ENCODE results near the gene DAPK2.

DAPK2 gene

DNA sequence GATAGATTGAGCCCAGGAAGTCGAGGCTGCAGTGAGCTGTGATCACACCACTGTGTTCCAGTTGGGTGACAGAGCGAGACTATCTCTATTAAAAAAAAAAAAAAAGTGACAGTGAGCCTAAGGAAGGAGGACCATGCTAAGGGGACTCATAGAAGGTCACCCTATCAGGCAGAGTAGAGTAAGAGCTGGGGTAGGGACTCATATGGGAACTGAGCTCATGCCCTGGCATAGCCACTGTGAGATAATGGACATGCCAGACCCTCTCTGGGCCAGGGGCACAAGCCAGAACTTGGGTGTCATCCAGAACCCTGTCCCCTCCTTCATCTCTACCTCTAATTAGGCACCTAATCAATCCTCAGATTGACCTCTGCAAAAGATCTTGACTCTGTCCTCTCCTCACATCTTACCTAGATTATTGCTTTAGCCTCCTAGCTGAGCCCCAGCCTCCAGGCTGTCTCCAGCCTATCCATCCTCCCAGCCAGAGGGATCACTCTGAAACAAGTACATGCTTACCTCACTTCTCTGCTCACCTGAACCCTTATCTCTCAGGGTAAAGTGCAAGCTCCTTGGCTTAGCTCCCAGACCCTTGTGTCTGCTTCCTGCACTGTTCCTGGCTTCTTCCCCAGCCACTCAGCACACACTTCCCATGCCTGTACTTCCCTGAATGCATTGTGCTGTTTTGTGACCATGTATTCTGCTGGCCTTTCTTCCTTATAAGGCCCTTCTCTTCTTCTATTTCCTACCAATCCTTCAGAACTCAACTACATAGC lies 76.4 kb downstream of the DAPK2 start:
- TF ChIP-seq EZH2phosphoT487 (IDR thresholded peaks at IDR 0.05; ENCODE audit: borderline replicate concordance) = no peak
- TF ChIP-seq, protein P1, sequence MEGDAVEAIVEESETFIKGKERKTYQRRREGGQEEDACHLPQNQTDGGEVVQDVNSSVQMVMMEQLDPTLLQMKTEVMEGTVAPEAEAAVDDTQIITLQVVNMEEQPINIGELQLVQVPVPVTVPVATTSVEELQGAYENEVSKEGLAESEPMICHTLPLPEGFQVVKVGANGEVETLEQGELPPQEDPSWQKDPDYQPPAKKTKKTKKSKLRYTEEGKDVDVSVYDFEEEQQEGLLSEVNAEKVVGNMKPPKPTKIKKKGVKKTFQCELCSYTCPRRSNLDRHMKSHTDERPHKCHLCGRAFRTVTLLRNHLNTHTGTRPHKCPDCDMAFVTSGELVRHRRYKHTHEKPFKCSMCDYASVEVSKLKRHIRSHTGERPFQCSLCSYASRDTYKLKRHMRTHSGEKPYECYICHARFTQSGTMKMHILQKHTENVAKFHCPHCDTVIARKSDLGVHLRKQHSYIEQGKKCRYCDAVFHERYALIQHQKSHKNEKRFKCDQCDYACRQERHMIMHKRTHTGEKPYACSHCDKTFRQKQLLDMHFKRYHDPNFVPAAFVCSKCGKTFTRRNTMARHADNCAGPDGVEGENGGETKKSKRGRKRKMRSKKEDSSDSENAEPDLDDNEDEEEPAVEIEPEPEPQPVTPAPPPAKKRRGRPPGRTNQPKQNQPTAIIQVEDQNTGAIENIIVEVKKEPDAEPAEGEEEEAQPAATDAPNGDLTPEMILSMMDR (conservative IDR thresholded peaks at IDR 0.05; ENCODE audit: low read length) = no peak
- Histone ChIP-seq H4K20me1 (ENCODE audit: insufficient read depth, low read length, poor library complexity, severe bottlenecking) (no peaks in the 10 kb centered on the region), H3K4me1 (ENCODE audit: insufficient read depth, low read length, poor library complexity, severe bottlenecking) (peaks cover 34% of the 10 kb centered on the region), H3K9me3 (ENCODE audit: insufficient read depth, low read depth, low read length) (no peaks in the 10 kb centered on the region), H3K9me2 (replicated peaks; ENCODE audit: low read depth, low read length) (no peaks in the 10 kb centered on the region), H3K79me2 (ENCODE audit: insufficient read depth, low read length) (no peaks in the 10 kb centered on the region), H3F3A (ENCODE audit: low read depth) (no peaks in the 10 kb centered on the region), H3K36me3 (ENCODE audit: insufficient read depth, low read length) (no peaks in the 10 kb centered on the region), H3K9ac (ENCODE audit: low read depth, low read length, poor library complexity, severe bottlenecking) (no peak overlapping the region), H3K4me2 (ENCODE audit: low read depth, low read length, poor library complexity, severe bottlenecking) (peak overlapping the region; percentile 49), H3K4me3 (ENCODE audit: low read length, poor library complexity, severe bottlenecking) (no peak overlapping the region), H3K27me3 (ENCODE audit: insufficient read depth, low read length, poor library complexity, severe bottlenecking) (no peaks in the 10 kb centered on the region), H2AFZ (ENCODE audit: low read length) (peak overlapping the region; percentile 44; the same call in 1 of the 2 replicates)

DNA sequence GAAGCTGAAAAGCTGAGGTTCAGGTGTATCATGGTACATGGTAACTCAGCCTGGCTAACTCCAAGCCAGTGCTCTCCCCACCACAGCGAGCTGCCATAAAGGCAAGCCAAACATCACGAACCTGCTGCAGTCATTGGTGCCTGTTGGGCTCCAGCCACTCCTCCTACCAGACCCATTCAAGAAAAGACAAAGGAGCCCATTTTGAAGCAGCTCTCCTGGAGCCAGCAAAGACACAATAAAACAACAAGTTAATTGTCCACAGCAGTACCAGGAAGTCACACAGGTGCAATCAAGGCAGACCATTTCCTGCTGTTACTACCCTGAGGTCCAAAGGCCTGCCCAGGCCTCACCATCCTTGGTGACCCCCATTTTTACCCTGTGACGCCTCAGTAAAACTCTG lies 77.6 kb downstream of the DAPK2 start:
- H3K79me2 ChIP-seq (ENCODE audit: insufficient read depth, low read length) = no peaks in the 10 kb centered on the region

DNA sequence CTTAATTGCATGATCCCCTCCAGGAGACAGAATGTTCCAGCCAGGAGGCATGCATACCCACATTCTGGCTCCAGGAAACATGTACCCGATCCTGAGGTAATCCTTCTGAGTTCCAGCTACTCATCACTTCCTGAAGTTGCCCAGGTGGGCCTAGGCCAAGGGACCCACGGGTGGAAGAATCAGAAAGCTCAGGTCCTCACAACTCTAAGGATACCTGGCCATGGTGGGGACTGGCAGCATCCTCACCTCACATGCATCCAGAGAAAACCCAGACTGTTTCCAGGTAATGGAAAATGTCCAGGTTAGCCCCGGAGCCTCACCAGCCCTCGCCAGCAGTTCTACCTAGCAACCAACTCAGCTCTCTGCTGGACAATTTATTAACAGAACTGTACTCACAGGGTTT lies 78.2 kb downstream of the DAPK2 start:
- Histone ChIP-seq H3K4me1 (ENCODE audit: insufficient read depth, low read length, poor library complexity, severe bottlenecking) (peaks cover 34% of the 10 kb centered on the region), H4K20me1 (ENCODE audit: insufficient read depth, low read length, poor library complexity, severe bottlenecking) (no peaks in the 10 kb centered on the region), H3K4me2 (ENCODE audit: low read depth, low read length, poor library complexity, severe bottlenecking) (no peak overlapping the region), H3K79me2 (ENCODE audit: insufficient read depth, low read length) (no peaks in the 10 kb centered on the region), H3K27me3 (ENCODE audit: insufficient read depth, low read length, poor library complexity, severe bottlenecking) (no peaks in the 10 kb centered on the region), H3K9me2 (replicated peaks; ENCODE audit: low read depth, low read length) (no peaks in the 10 kb centered on the region), H3K9ac (ENCODE audit: low read depth, low read length, poor library complexity, severe bottlenecking) (no peak overlapping the region), H2AFZ (ENCODE audit: low read length) (no peak overlapping the region), H3K4me3 (ENCODE audit: low read length, poor library complexity, severe bottlenecking) (no peak overlapping the region), H3F3A (ENCODE audit: low read depth) (no peaks in the 10 kb centered on the region), H3K36me3 (ENCODE audit: insufficient read depth, low read length) (no peaks in the 10 kb centered on the region), H3K9me3 (ENCODE audit: insufficient read depth, low read depth, low read length) (0 out of 2 replicates have a peak, but pooled peaks cover 3% of the 10 kb centered on the region)
- TF ChIP-seq EZH2phosphoT487 (IDR thresholded peaks at IDR 0.05; ENCODE audit: borderline replicate concordance) = no peak
- TF ChIP-seq, protein P1 (conservative IDR thresholded peaks at IDR 0.05; ENCODE audit: low read length) = no peak

More for the DNA sequence above, 77.6 kb downstream of the DAPK2 start:
- Histone ChIP-seq H3K4me2 (ENCODE audit: low read depth, low read length, poor library complexity, severe bottlenecking) (no peak overlapping the region), H3K36me3 (ENCODE audit: insufficient read depth, low read length) (no peaks in the 10 kb centered on the region), H2AFZ (ENCODE audit: low read length) (0 out of 2 replicates have a peak overlapping the region, but pooled peaks have one; percentile 24), H3K4me1 (ENCODE audit: insufficient read depth, low read length, poor library complexity, severe bottlenecking) (peaks cover 34% of the 10 kb centered on the region), H3K4me3 (ENCODE audit: low read length, poor library complexity, severe bottlenecking) (no peak overlapping the region), H3K9me3 (ENCODE audit: insufficient read depth, low read depth, low read length) (0 out of 2 replicates have a peak, but pooled peaks cover 3% of the 10 kb centered on the region), H3K9me2 (replicated peaks; ENCODE audit: low read depth, low read length) (no peaks in the 10 kb centered on the region), H3F3A (ENCODE audit: low read depth) (no peaks in the 10 kb centered on the region), H3K27me3 (ENCODE audit: insufficient read depth, low read length, poor library complexity, severe bottlenecking) (no peaks in the 10 kb centered on the region), H3K9ac (ENCODE audit: low read depth, low read length, poor library complexity, severe bottlenecking) (no peak overlapping the region), H4K20me1 (ENCODE audit: insufficient read depth, low read length, poor library complexity, severe bottlenecking) (no peaks in the 10 kb centered on the region)
- no peak for TF ChIP-seq EZH2phosphoT487 (IDR thresholded peaks at IDR 0.05; ENCODE audit: borderline replicate concordance)
- TF ChIP-seq, protein P1 (conservative IDR thresholded peaks at IDR 0.05; ENCODE audit: low read length) = no peak

All from Loucy (cell line).